Neural cell (in vitro differentiated cells): ENCODE measurements around the gene MAPT. TPM values are rescaled to one million over a fixed set of nuclear protein-coding genes. Genes with fewer than 3 reads are reported as not detected.

Experiments
- H2AFZ ChIP-seq: fragments of 200-600, 300-800 bp; sonication (generic), shearing (Covaris generic); 2 replicates; pipeline ENCODE4 v1.6.0; 2014; ENCODE audit warnings: low read depth, mild to moderate bottlenecking, antibody characterized with exemption, low read length, moderate library complexity
- H3F3A ChIP-seq: fragments of 200-600 bp; shearing (Covaris generic); 2 replicates; pipeline ENCODE4 v1.6.1; 2016; ENCODE audit warnings: mild to moderate bottlenecking, moderate library complexity, mixed read lengths, antibody characterized with exemption, low read length; ENCODE audit not compliant: insufficient read depth, poor library complexity, severe bottlenecking
- H3K27ac ChIP-seq: fragments of 200-600, 300-800 bp; sonication (generic), shearing (Covaris generic); 2 replicates; pipeline ENCODE4 v1.5.1; 2014; ENCODE audit warnings: mild to moderate bottlenecking, low read length, moderate library complexity
- H3K27me3 ChIP-seq: fragments of 300-800, 200-600 bp; sonication (generic), shearing (Covaris generic); 2 replicates; pipeline ENCODE4 v1.6.0; 2014; ENCODE audit warnings: mild to moderate bottlenecking, low read depth, low read length, moderate library complexity; ENCODE audit not compliant: insufficient read depth
- H3K36me3 ChIP-seq: fragments of 300-800, 200-600 bp; sonication (generic), shearing (Covaris generic); 2 replicates; pipeline ENCODE4 v1.5.1; 2014; ENCODE audit warnings: mild to moderate bottlenecking, antibody characterized with exemption, low read length, moderate library complexity; ENCODE audit not compliant: insufficient read depth
- H3K4me2 ChIP-seq: fragments of 300-800, 200-600 bp; sonication (generic), shearing (Covaris generic); 2 replicates; pipeline ENCODE4 v1.6.0; 2014; ENCODE audit warnings: mild to moderate bottlenecking, low read length
- H3K4me3 ChIP-seq: fragments of 300-800, 200-600 bp; sonication (generic), shearing (Covaris generic); 2 replicates; pipeline ENCODE4 v1.5.1; 2014; ENCODE audit warnings: mild to moderate bottlenecking, low read length, moderate library complexity
- H3K79me2 ChIP-seq: fragments of 200-600 bp; shearing (Covaris generic); replicated peaks from 2 replicates; pipeline ENCODE4 v1.6.0; 2014; ENCODE audit warnings: mild to moderate bottlenecking, low read length, moderate library complexity; ENCODE audit not compliant: insufficient read depth
- H3K9ac ChIP-seq: fragments of 300-800, 200-600 bp; sonication (generic), shearing (Covaris generic); 2 replicates; pipeline ENCODE4 v1.6.1; 2016; ENCODE audit warnings: mild to moderate bottlenecking, low read length, mixed read lengths
- H3K9me2 ChIP-seq: fragments of 200-600 bp; shearing (Covaris generic); 2 replicates; pipeline ENCODE4 v1.6.1; 2016; ENCODE audit warnings: mild to moderate bottlenecking, low read length, mixed read lengths; ENCODE audit not compliant: insufficient read depth
- H3K9me3 ChIP-seq: fragments of 200-600, 300-800 bp; sonication (generic), shearing (Covaris generic); 2 replicates; pipeline ENCODE4 v1.6.1; 2016; ENCODE audit warnings: mild to moderate bottlenecking, mixed run types, low read length, moderate library complexity, mixed read lengths
- H4K20me1 ChIP-seq: fragments of 200-600 bp; shearing (Covaris generic); 2 replicates; pipeline ENCODE4 v1.6.1; 2016; ENCODE audit warnings: mild to moderate bottlenecking, mixed run types; ENCODE audit not compliant: insufficient read depth
- EP300 ChIP-seq: fragments of 450-650 bp; conservative IDR thresholded peaks from 2 replicates; pipeline ENCODE4 v1.6.1; 2014; ENCODE audit warnings: antibody characterized with exemption, mild to moderate bottlenecking, moderate library complexity; ENCODE audit not compliant: poor library complexity, severe bottlenecking
- EZH2 ChIP-seq: fragments of 200-600, 300-800 bp; shearing (Covaris generic), sonication (generic); IDR thresholded peaks from 2 replicates; pipeline ENCODE4 v1.6.1; 2014; ENCODE audit warnings: antibody characterized with exemption, low read length, borderline replicate concordance, mild to moderate bottlenecking; ENCODE audit not compliant: insufficient read depth, poor library complexity, severe bottlenecking
- MXI1 ChIP-seq: fragments of 450-650 bp; conservative IDR thresholded peaks from 2 replicates; pipeline ENCODE4 v1.6.1; 2014; ENCODE audit warnings: antibody characterized with exemption, mild to moderate bottlenecking; ENCODE audit not compliant: poor library complexity, severe bottlenecking
- POLR2AphosphoS5 ChIP-seq: IDR thresholded peaks from 2 replicates; pipeline ENCODE4 v1.6.1; 2012
- RAD21 ChIP-seq: fragments of 450-650 bp; conservative IDR thresholded peaks from 2 replicates; pipeline ENCODE4 v1.6.1; 2014; ENCODE audit warnings: antibody characterized with exemption, mild to moderate bottlenecking, moderate library complexity
- SMC3 ChIP-seq: fragments of 450-650 bp; conservative IDR thresholded peaks from 2 replicates; pipeline ENCODE4 v1.6.1; 2014; ENCODE audit warnings: antibody characterized with exemption, mild to moderate bottlenecking, moderate library complexity; ENCODE audit not compliant: poor library complexity
- TAF1 ChIP-seq: IDR thresholded peaks from 2 replicates; pipeline ENCODE4 v1.6.1; 2012; ENCODE audit warnings: low read depth
- polyA minus RNA-seq: library from RNA; depleted of rRNA, polyadenylated mRNA; stranded (reverse); fragments of >200 nt; gene quantifications from 2 replicates; pipeline ENCODE4 v1.2.3, GENCODE V29; 2014
- polyA plus RNA-seq: library from polyadenylated mRNA; depleted of rRNA; stranded (reverse); fragments of >200 nt; gene quantifications from 2 replicates; pipeline ENCODE4 v1.2.3, GENCODE V29; 2014
- TF ChIP-seq, protein P1 (sequence below): fragments of 450-650 bp; IDR thresholded peaks from 2 replicates; pipeline ENCODE4 v1.5.1; 2014; ENCODE audit warnings: antibody characterized with exemption, mild to moderate bottlenecking, moderate library complexity; ENCODE audit not compliant: poor library complexity, severe bottlenecking
- TF ChIP-seq, protein P2 (sequence below): IDR thresholded peaks from 2 replicates; pipeline ENCODE4 v1.6.1; 2012; ENCODE audit warnings: borderline replicate concordance

Gene MAPT
- polyA plus RNA-seq (94.5 and 101 TPM in 2 replicates), polyA minus RNA-seq (118 and 135 TPM in 2 replicates)

DNA sequence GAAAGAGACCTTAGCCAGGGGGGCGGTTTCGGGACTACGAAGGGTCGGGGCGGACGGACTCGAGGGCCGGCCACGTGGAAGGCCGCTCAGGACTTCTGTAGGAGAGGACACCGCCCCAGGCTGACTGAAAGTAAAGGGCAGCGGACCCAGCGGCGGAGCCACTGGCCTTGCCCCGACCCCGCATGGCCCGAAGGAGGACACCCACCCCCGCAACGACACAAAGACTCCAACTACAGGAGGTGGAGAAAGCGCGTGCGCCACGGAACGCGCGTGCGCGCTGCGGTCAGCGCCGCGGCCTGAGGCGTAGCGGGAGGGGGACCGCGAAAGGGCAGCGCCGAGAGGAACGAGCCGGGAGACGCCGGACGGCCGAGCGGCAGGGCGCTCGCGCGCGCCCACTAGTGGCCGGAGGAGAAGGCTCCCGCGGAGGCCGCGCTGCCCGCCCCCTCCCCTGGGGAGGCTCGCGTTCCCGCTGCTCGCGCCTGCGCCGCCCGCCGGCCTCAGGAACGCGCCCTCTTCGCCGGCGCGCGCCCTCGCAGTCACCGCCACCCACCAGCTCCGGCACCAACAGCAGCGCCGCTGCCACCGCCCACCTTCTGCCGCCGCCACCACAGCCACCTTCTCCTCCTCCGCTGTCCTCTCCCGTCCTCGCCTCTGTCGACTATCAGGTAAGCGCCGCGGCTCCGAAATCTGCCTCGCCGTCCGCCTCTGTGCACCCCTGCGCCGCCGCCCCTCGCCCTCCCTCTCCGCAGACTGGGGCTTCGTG lies at the start of gene MAPT:
TSS of gene MAPT (plus strand) at position 533 of the 763 bp plus-strand sequence. CDS start 67,784 bp downstream, outside the sequence.
- H3K27me3 ChIP-seq = peaks cover 12% of the 10 kb centered on the region
- peak within 1 kb of the TSS; percentile 87 for H2AFZ ChIP-seq
- peaks cover 3% of the 10 kb centered on the region for H3F3A ChIP-seq
- H3K9me2 ChIP-seq = no peaks in the 10 kb centered on the region
- peaks cover 34% of the 10 kb centered on the region for H3K79me2 ChIP-seq
- H4K20me1 ChIP-seq = peaks cover 2% of the 10 kb centered on the region
- H3K9me3 ChIP-seq = no peaks in the 10 kb centered on the region
- H3K27ac ChIP-seq = peak within 1 kb of the TSS; percentile 98
- TF ChIP-seq SMC3 (peak; percentile 69), POLR2AphosphoS5 (peak; percentile 95), EP300 (peak; percentile 63), TAF1 (peak; percentile 84), EZH2 (no peak), RAD21 (peak; percentile 64), MXI1 (peak; percentile 63)
- TF ChIP-seq, protein P1, sequence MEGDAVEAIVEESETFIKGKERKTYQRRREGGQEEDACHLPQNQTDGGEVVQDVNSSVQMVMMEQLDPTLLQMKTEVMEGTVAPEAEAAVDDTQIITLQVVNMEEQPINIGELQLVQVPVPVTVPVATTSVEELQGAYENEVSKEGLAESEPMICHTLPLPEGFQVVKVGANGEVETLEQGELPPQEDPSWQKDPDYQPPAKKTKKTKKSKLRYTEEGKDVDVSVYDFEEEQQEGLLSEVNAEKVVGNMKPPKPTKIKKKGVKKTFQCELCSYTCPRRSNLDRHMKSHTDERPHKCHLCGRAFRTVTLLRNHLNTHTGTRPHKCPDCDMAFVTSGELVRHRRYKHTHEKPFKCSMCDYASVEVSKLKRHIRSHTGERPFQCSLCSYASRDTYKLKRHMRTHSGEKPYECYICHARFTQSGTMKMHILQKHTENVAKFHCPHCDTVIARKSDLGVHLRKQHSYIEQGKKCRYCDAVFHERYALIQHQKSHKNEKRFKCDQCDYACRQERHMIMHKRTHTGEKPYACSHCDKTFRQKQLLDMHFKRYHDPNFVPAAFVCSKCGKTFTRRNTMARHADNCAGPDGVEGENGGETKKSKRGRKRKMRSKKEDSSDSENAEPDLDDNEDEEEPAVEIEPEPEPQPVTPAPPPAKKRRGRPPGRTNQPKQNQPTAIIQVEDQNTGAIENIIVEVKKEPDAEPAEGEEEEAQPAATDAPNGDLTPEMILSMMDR = peak; percentile 99
- TF ChIP-seq, protein P2, sequence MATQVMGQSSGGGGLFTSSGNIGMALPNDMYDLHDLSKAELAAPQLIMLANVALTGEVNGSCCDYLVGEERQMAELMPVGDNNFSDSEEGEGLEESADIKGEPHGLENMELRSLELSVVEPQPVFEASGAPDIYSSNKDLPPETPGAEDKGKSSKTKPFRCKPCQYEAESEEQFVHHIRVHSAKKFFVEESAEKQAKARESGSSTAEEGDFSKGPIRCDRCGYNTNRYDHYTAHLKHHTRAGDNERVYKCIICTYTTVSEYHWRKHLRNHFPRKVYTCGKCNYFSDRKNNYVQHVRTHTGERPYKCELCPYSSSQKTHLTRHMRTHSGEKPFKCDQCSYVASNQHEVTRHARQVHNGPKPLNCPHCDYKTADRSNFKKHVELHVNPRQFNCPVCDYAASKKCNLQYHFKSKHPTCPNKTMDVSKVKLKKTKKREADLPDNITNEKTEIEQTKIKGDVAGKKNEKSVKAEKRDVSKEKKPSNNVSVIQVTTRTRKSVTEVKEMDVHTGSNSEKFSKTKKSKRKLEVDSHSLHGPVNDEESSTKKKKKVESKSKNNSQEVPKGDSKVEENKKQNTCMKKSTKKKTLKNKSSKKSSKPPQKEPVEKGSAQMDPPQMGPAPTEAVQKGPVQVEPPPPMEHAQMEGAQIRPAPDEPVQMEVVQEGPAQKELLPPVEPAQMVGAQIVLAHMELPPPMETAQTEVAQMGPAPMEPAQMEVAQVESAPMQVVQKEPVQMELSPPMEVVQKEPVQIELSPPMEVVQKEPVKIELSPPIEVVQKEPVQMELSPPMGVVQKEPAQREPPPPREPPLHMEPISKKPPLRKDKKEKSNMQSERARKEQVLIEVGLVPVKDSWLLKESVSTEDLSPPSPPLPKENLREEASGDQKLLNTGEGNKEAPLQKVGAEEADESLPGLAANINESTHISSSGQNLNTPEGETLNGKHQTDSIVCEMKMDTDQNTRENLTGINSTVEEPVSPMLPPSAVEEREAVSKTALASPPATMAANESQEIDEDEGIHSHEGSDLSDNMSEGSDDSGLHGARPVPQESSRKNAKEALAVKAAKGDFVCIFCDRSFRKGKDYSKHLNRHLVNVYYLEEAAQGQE = peak; percentile 80
- H3K4me3 ChIP-seq = peak within 1 kb of the TSS; percentile 100
- H3K36me3 ChIP-seq = no peaks in the 10 kb centered on the region
- peak within 1 kb of the TSS; percentile 99 for H3K9ac ChIP-seq
- peak within 1 kb of the TSS; percentile 33 for H3K4me2 ChIP-seq

GRCh38 chr17:45844695-45845375 lies 49.5 kb upstream of the MAPT start, which contains the start of gene SPPL2C:
TSS of gene SPPL2C (plus strand) at chr17:45844881. CDS start at chr17:45844907, 26 bp downstream.
- H3K36me3 ChIP-seq = no peaks in the 10 kb centered on the region

More at GRCh38 chr17:45844695-45845375, 49.5 kb upstream of the MAPT start, which contains the start of gene SPPL2C:
- Histone ChIP-seq H2AFZ (no peak within 1 kb of the TSS), H3K27ac (no peak within 1 kb of the TSS), H3K4me2 (no peak within 1 kb of the TSS), H3K27me3 (no peaks in the 10 kb centered on the region), H3K4me3 (no peak within 1 kb of the TSS), H3F3A (no peaks in the 10 kb centered on the region), H3K9ac (no peak within 1 kb of the TSS), H3K9me2 (no peaks in the 10 kb centered on the region), H3K9me3 (no peaks in the 10 kb centered on the region), H3K79me2 (no peaks in the 10 kb centered on the region), H4K20me1 (no peaks in the 10 kb centered on the region)
- TF ChIP-seq MXI1 = no peak
- no peak for TF ChIP-seq SMC3
- TF ChIP-seq, protein P2 = no peak
- no peak for TF ChIP-seq POLR2AphosphoS5
- TF ChIP-seq TAF1 = no peak
- no peak for TF ChIP-seq EZH2
- TF ChIP-seq, protein P1 = no peak
- TF ChIP-seq RAD21 = no peak
- no peak for TF ChIP-seq EP300
